OCI-LY3 (cell line): ENCODE data around the gene CD72.

Source experiments
- EZH2phosphoT487 ChIP-seq: fragments of 200-600 bp; shearing (Covaris generic); IDR thresholded peaks from 2 replicates; pipeline ENCODE4 v1.6.1; 2018; ENCODE audit warnings: antibody characterized with exemption, mixed run types, low read depth
- TF ChIP-seq, protein P1 (sequence below): fragments of 200-600, 300-600 bp; sonication (generic); IDR thresholded peaks from 2 replicates; pipeline ENCODE4 v1.5.1; 2014; ENCODE audit warnings: antibody characterized with exemption, low read length, low read depth

DNA sequence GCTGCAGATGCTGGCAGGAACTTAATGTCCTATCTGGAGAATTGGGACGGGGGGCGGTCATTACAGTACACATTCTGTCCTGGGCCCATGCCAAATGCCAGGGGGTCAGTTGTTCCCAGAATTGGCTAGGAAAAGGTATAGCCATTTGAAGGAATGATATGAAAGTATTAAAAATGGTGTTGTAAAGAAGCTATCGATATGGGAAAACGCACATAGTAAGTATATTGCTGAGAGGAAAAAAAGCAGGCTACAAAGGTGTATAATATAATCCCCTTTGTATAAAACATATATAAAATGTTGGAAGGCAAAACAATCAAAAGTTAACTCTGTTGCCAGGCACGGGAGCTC is 47.2 kb upstream of the CD72 start:
- TF ChIP-seq, protein P1, sequence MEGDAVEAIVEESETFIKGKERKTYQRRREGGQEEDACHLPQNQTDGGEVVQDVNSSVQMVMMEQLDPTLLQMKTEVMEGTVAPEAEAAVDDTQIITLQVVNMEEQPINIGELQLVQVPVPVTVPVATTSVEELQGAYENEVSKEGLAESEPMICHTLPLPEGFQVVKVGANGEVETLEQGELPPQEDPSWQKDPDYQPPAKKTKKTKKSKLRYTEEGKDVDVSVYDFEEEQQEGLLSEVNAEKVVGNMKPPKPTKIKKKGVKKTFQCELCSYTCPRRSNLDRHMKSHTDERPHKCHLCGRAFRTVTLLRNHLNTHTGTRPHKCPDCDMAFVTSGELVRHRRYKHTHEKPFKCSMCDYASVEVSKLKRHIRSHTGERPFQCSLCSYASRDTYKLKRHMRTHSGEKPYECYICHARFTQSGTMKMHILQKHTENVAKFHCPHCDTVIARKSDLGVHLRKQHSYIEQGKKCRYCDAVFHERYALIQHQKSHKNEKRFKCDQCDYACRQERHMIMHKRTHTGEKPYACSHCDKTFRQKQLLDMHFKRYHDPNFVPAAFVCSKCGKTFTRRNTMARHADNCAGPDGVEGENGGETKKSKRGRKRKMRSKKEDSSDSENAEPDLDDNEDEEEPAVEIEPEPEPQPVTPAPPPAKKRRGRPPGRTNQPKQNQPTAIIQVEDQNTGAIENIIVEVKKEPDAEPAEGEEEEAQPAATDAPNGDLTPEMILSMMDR = no peak
- TF ChIP-seq EZH2phosphoT487 = no peak
